ENCODE data around the gene RBFOX2.

Gene RBFOX2

DNA sequence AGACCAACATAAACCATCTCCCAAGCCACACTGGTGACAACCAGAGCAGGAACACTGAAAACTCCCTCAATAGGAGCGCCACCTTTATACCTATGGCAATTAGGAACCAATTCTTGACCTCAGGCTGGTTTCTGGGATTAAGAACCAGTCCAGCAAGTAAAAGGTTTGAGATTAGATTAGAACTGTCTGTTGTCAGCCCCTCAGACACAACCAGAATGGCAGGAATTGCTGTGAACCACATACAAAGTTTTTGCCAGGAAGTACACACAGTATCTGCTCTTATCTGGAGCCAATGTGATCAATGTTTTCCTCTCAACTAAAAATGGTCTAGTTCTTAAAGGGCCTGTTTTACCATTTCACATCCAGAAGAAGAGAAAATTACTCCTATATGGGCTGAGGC is 55.2 kb downstream of the RBFOX2 start:
- TF ChIP-seq, protein P1, sequence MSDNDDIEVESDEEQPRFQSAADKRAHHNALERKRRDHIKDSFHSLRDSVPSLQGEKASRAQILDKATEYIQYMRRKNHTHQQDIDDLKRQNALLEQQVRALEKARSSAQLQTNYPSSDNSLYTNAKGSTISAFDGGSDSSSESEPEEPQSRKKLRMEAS (IDR thresholded peaks at IDR 0.05) = no peak
- TF ChIP-seq TEAD4 (IDR thresholded peaks at IDR 0.05) (no peak), EGR1 (IDR thresholded peaks at IDR 0.05) (no peak), ZBTB7A (IDR thresholded peaks at IDR 0.05; ENCODE audit: low read depth) (no peak), TAF1 (IDR thresholded peaks at IDR 0.05; ENCODE audit: low read depth) (no peak), RAD21 (IDR thresholded peaks at IDR 0.05; ENCODE audit: low read depth) (no peak), EP300 (IDR thresholded peaks at IDR 0.05; ENCODE audit: borderline replicate concordance) (no peak), FOXM1 (IDR thresholded peaks at IDR 0.05; ENCODE audit: borderline replicate concordance, low read depth) (no peak), NFIC (IDR thresholded peaks at IDR 0.05) (no peak), CEBPB (IDR thresholded peaks at IDR 0.05) (no peak), YY1 (IDR thresholded peaks at IDR 0.05; ENCODE audit: low read depth) (no peak), CREB1 (IDR thresholded peaks at IDR 0.05; ENCODE audit: low read depth) (no peak), TCF12 (IDR thresholded peaks at IDR 0.05; ENCODE audit: low read depth) (no peak)
- TF ChIP-seq, protein P2, sequence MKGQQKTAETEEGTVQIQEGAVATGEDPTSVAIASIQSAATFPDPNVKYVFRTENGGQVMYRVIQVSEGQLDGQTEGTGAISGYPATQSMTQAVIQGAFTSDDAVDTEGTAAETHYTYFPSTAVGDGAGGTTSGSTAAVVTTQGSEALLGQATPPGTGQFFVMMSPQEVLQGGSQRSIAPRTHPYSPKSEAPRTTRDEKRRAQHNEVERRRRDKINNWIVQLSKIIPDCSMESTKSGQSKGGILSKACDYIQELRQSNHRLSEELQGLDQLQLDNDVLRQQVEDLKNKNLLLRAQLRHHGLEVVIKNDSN (IDR thresholded peaks at IDR 0.05) = no peak
- TF ChIP-seq, protein P3, sequence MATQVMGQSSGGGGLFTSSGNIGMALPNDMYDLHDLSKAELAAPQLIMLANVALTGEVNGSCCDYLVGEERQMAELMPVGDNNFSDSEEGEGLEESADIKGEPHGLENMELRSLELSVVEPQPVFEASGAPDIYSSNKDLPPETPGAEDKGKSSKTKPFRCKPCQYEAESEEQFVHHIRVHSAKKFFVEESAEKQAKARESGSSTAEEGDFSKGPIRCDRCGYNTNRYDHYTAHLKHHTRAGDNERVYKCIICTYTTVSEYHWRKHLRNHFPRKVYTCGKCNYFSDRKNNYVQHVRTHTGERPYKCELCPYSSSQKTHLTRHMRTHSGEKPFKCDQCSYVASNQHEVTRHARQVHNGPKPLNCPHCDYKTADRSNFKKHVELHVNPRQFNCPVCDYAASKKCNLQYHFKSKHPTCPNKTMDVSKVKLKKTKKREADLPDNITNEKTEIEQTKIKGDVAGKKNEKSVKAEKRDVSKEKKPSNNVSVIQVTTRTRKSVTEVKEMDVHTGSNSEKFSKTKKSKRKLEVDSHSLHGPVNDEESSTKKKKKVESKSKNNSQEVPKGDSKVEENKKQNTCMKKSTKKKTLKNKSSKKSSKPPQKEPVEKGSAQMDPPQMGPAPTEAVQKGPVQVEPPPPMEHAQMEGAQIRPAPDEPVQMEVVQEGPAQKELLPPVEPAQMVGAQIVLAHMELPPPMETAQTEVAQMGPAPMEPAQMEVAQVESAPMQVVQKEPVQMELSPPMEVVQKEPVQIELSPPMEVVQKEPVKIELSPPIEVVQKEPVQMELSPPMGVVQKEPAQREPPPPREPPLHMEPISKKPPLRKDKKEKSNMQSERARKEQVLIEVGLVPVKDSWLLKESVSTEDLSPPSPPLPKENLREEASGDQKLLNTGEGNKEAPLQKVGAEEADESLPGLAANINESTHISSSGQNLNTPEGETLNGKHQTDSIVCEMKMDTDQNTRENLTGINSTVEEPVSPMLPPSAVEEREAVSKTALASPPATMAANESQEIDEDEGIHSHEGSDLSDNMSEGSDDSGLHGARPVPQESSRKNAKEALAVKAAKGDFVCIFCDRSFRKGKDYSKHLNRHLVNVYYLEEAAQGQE (IDR thresholded peaks at IDR 0.05; ENCODE audit: low read depth) = no peak

DNA sequence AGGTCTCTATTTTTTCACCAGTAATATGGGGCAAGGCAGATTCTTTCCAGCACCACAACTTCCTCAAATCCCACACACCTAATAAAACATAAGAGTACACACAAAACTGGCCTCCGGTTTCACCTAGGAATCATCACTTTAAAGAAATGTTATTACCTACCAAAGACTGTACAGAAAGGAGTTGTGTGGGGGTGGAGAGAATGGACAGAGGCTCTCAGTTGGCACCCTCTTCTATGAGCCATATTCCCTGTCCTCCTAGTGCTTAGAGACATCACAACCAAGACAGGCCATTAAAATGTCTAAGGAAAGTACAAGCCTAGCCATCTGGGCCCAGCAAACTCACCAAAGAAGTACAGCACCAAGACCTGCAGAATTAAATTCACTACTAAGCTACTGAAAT is 56.1 kb downstream of the RBFOX2 start:
- TF ChIP-seq FOXM1 (IDR thresholded peaks at IDR 0.05; ENCODE audit: borderline replicate concordance, low read depth) (no peak), NFIC (IDR thresholded peaks at IDR 0.05) (no peak), TCF12 (IDR thresholded peaks at IDR 0.05; ENCODE audit: low read depth) (no peak), YY1 (IDR thresholded peaks at IDR 0.05; ENCODE audit: low read depth) (no peak), EGR1 (IDR thresholded peaks at IDR 0.05) (no peak), ZBTB7A (IDR thresholded peaks at IDR 0.05; ENCODE audit: low read depth) (no peak), RAD21 (IDR thresholded peaks at IDR 0.05; ENCODE audit: low read depth) (no peak), TEAD4 (IDR thresholded peaks at IDR 0.05) (no peak), TAF1 (IDR thresholded peaks at IDR 0.05; ENCODE audit: low read depth) (no peak), CEBPB (IDR thresholded peaks at IDR 0.05) (no peak), CREB1 (IDR thresholded peaks at IDR 0.05; ENCODE audit: low read depth) (no peak), EP300 (IDR thresholded peaks at IDR 0.05; ENCODE audit: borderline replicate concordance) (no peak)
- TF ChIP-seq, protein P2 (IDR thresholded peaks at IDR 0.05) = no peak
- TF ChIP-seq, protein P3 (IDR thresholded peaks at IDR 0.05; ENCODE audit: low read depth) = no peak
- TF ChIP-seq, protein P1 (IDR thresholded peaks at IDR 0.05) = no peak

DNA sequence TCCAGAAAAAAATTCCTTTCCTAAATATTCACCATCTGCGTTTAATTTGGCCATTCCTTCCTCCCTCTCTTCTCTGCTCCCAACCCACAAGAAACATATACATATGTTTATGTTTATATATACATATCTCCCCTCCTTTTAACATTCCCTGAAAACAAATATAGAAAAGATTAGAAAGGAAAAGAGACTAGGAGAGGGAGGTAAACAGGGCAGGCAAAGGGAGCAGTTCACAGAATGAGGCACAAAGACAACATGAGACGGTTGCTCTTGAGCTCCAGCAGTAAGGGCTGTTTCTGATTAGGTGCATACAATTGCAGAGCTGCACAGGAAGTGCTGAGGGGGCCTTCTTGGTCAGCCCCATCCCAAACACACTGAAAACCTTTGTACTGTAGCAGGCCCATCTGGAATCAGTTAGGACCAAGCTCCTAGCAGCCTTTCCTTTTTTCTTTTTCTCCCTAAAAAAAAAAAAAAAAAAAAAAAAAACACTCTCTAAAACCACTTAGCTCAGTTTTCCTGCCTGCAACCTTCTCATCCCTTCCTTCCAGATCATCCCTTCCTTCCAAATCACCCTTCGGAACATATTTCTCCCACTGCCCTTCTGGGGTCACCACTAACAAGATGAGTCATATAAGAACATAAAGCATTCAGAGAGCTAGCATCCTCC is 57.0 kb downstream of the RBFOX2 start:
- TF ChIP-seq TEAD4 (IDR thresholded peaks at IDR 0.05) = no peak
- TF ChIP-seq CREB1 (IDR thresholded peaks at IDR 0.05; ENCODE audit: low read depth) = no peak
- TF ChIP-seq CEBPB (IDR thresholded peaks at IDR 0.05) = no peak
- no peak for TF ChIP-seq TCF12 (IDR thresholded peaks at IDR 0.05; ENCODE audit: low read depth)
- TF ChIP-seq YY1 (IDR thresholded peaks at IDR 0.05; ENCODE audit: low read depth) = no peak
- TF ChIP-seq, protein P3 (IDR thresholded peaks at IDR 0.05; ENCODE audit: low read depth) = no peak
- TF ChIP-seq FOXM1 (IDR thresholded peaks at IDR 0.05; ENCODE audit: borderline replicate concordance, low read depth) = no peak
- TF ChIP-seq NFIC (IDR thresholded peaks at IDR 0.05) = no peak
- TF ChIP-seq EP300 (IDR thresholded peaks at IDR 0.05; ENCODE audit: borderline replicate concordance) = no peak
- no peak for TF ChIP-seq TAF1 (IDR thresholded peaks at IDR 0.05; ENCODE audit: low read depth)

Data from Ishikawa (cell line).